OCI-LY1 (cell line): ENCODE measurements around the gene SLC16A4.

Source experiments
- EZH2 ChIP-seq: fragments of 200-600 bp; sonication (generic), shearing (Covaris generic); IDR thresholded peaks from 2 replicates; pipeline ENCODE4 v1.8.0; 2017; ENCODE audit warnings: borderline replicate concordance, mixed run types, mild to moderate bottlenecking, antibody characterized with exemption, low read length, moderate library complexity, mixed read lengths
- TF ChIP-seq, protein P1 (sequence below): fragments of 200-600 bp; sonication (generic), shearing (Covaris generic); IDR thresholded peaks from 2 replicates; pipeline ENCODE4 v1.5.1; 2017; ENCODE audit warnings: mild to moderate bottlenecking, antibody characterized with exemption, low read length, moderate library complexity, mixed read lengths

DNA sequence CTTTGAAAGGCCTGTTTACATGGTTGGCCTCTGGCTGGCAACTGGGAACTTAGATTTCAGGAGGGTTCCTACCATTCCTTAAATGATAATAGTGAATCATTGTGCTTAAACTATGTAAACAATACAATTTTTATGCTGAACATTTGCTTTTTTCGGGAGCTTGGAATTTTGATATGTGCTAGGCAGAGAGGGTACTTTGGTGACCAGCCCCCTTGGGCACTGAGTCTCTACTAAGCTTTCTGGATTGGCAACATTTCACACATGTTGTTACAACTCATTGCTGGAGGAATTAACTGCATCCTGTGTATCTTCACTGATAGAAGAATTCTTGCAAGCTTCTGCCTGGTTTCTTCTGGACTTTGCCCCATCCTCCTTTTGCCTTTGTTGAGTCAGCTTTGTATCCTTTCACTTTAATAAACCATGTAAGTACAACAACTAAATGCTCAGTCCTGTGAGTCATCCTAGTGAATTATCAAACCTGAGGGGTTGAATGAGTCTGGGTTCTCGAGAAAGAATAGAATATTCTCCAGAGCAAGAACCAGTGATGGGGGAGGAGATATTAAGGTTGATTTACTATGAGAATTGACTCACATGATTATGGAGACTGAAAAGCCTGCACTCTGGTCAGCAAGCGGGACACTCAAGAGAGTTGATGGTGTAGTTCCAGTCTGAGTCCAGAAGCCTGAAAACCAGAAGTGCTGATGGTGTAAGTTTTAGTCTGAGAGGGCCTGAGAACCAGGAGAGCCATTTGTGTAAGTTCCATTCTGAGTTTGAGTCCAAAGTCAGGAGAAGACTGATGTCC, 3.1 kb upstream of the SLC16A4 start:
- TF ChIP-seq, protein P1, sequence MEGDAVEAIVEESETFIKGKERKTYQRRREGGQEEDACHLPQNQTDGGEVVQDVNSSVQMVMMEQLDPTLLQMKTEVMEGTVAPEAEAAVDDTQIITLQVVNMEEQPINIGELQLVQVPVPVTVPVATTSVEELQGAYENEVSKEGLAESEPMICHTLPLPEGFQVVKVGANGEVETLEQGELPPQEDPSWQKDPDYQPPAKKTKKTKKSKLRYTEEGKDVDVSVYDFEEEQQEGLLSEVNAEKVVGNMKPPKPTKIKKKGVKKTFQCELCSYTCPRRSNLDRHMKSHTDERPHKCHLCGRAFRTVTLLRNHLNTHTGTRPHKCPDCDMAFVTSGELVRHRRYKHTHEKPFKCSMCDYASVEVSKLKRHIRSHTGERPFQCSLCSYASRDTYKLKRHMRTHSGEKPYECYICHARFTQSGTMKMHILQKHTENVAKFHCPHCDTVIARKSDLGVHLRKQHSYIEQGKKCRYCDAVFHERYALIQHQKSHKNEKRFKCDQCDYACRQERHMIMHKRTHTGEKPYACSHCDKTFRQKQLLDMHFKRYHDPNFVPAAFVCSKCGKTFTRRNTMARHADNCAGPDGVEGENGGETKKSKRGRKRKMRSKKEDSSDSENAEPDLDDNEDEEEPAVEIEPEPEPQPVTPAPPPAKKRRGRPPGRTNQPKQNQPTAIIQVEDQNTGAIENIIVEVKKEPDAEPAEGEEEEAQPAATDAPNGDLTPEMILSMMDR, result no peak
- no peak for TF ChIP-seq EZH2
